IMR-90 (cell line): ENCODE results near the gene ARHGAP10. TPM values are rescaled to one million over a fixed set of nuclear protein-coding genes. Genes with fewer than 3 reads are reported as not detected.

Experiments
- ATAC-seq: fragments of 200-7000 bp; cut with Tn5 transposase; 2 replicates; pipeline ENCODE4 v1.9.1; 2020; ENCODE audit warnings: low read depth, mild to moderate bottlenecking, moderate library complexity
- BruUV-seq: library from RNA; stranded (reverse); fragments of 400-500 nt; replicated peaks from 2 replicates; lab custom pipeline; 2021; lab: Mats Ljungman, UMichigan
- CTCF ChIA-PET: fragments of 300-600 bp; formaldehyde crosslinking; extraction: SDS; loops from one replicate; lab custom pipeline; 2021; ENCODE audit warnings: antibody characterized with exemption; lab: Yijun Ruan, JAX
- POLR2A ChIA-PET: fragments of 300-600 bp; sonication (Branson Sonifier 250); formaldehyde crosslinking; loops from one replicate; lab custom pipeline; 2022; ENCODE audit warnings: antibody characterized with exemption; ENCODE audit not compliant: unreplicated experiment; lab: Charles Lee
- DNase-seq: peaks from one replicate; pipeline ENCODE4 v3.0.0; 2013
- H2AFZ ChIP-seq: replicated peaks from 2 replicates; pipeline ENCODE3; 2013; ENCODE audit warnings: low read length, mild to moderate bottlenecking; ENCODE audit not compliant: poor library complexity
- H2AK5ac ChIP-seq: 2 replicates; pipeline ENCODE4 v1.6.1; 2013; ENCODE audit warnings: low read depth, low read length, inconsistent platforms
- H2AK9ac ChIP-seq: replicated peaks from 2 replicates; pipeline ENCODE3; 2013; ENCODE audit warnings: mild to moderate bottlenecking, low read depth, low read length, moderate library complexity; ENCODE audit not compliant: poor library complexity
- H2BK120ac ChIP-seq: 2 replicates; pipeline ENCODE4 v1.6.1; 2013; ENCODE audit warnings: low read depth, low read length, inconsistent platforms
- H2BK15ac ChIP-seq: 3 replicates; pipeline ENCODE4 v1.6.1; 2013; ENCODE audit warnings: low read depth, low read length, inconsistent platforms
- H2BK20ac ChIP-seq: 2 replicates; pipeline ENCODE4 v1.6.1; 2013; ENCODE audit warnings: low read depth, mild to moderate bottlenecking, inconsistent platforms, low read length, moderate library complexity
- H2BK5ac ChIP-seq: 2 replicates; pipeline ENCODE4 v1.6.1; 2013; ENCODE audit warnings: mild to moderate bottlenecking, low read depth, low read length, inconsistent platforms; ENCODE audit not compliant: poor library complexity, severe bottlenecking
- H3K14ac ChIP-seq: replicated peaks from 2 replicates; pipeline ENCODE4 v1.6.1; 2013; ENCODE audit warnings: low read depth, low read length, inconsistent platforms
- H3K18ac ChIP-seq: 2 replicates; pipeline ENCODE4 v1.6.1; 2013; ENCODE audit warnings: low read depth, low read length, control low read depth
- H3K23ac ChIP-seq: 2 replicates; pipeline ENCODE4 v1.6.1; 2013; ENCODE audit warnings: low read depth, low read length, inconsistent platforms
- H3K27ac ChIP-seq: 2 replicates; pipeline ENCODE4 v1.5.1; 2013; ENCODE audit warnings: mild to moderate bottlenecking, control low read depth, low read length; ENCODE audit not compliant: insufficient read depth
- H3K27me3 ChIP-seq: 2 replicates; pipeline ENCODE4 v1.6.1; 2013; ENCODE audit warnings: low read length; ENCODE audit not compliant: control insufficient read depth, insufficient read depth
- H3K36me3 ChIP-seq: 2 replicates; pipeline ENCODE4 v1.6.1; 2013; ENCODE audit warnings: low read length, mixed read lengths; ENCODE audit not compliant: control insufficient read depth, insufficient read depth
- H3K4ac ChIP-seq: 2 replicates; pipeline ENCODE4 v1.6.1; 2013; ENCODE audit warnings: low read depth, low read length, inconsistent platforms
- H3K4me1 ChIP-seq: 2 replicates; pipeline ENCODE4 v1.6.1; 2013; ENCODE audit warnings: low read length, mixed read lengths; ENCODE audit not compliant: control insufficient read depth, insufficient read depth
- H3K4me2 ChIP-seq: 2 replicates; pipeline ENCODE4 v1.6.1; 2013; ENCODE audit warnings: low read depth, mild to moderate bottlenecking, control low read depth, low read length, moderate library complexity
- H3K4me3 ChIP-seq: 2 replicates; pipeline ENCODE4 v1.5.1; 2013; ENCODE audit warnings: low read depth, mild to moderate bottlenecking, control low read depth, low read length, moderate library complexity; ENCODE audit not compliant: insufficient read depth
- H3K56ac ChIP-seq: 2 replicates; pipeline ENCODE4 v1.6.1; 2013; ENCODE audit warnings: low read length, inconsistent platforms; ENCODE audit not compliant: insufficient read depth; ENCODE audit errors: extremely low read depth
- H3K79me1 ChIP-seq, 2 experiments: 2 replicates each; pipeline ENCODE4 v1.6.1; 2013; ENCODE audit warnings: low read length in 2 of 2, inconsistent platforms in 1 of 2, low read depth in 1 of 2
- H3K9ac ChIP-seq: 2 replicates; pipeline ENCODE4 v1.6.1; 2013; ENCODE audit warnings: low read depth, low read length, control low read depth
- H3K9me1 ChIP-seq: 2 replicates; pipeline ENCODE4 v1.6.1; 2013; ENCODE audit warnings: low read length, inconsistent platforms; ENCODE audit not compliant: insufficient read depth
- H3K9me3 ChIP-seq: 2 replicates; pipeline ENCODE4 v1.6.1; 2013; ENCODE audit warnings: low read length; ENCODE audit not compliant: control insufficient read depth, insufficient read depth
- H4K20me1 ChIP-seq: 2 replicates; pipeline ENCODE4 v1.6.1; 2013; ENCODE audit warnings: low read length, inconsistent platforms; ENCODE audit not compliant: insufficient read depth
- H4K5ac ChIP-seq: 2 replicates; pipeline ENCODE4 v1.6.1; 2013; ENCODE audit warnings: mild to moderate bottlenecking, low read depth, low read length, control low read depth
- H4K8ac ChIP-seq, 2 experiments: 2 replicates each; pipeline ENCODE4 v1.6.1; 2013; ENCODE audit warnings: low read depth in 2 of 2, low read length in 2 of 2, control low read depth in 1 of 2, inconsistent platforms in 1 of 2
- H4K91ac ChIP-seq: 2 replicates; pipeline ENCODE4 v1.6.1; 2013; ENCODE audit warnings: low read depth, low read length, inconsistent platforms; ENCODE audit not compliant: insufficient read depth
- CTCF ChIP-seq: conservative IDR thresholded peaks from 2 replicates; pipeline ENCODE4 v1.5.1; 2012; ENCODE audit warnings: mild to moderate bottlenecking, low read depth, low read length, improper control_type of control experiment
- WGBS, 2 experiments: methylation state at CpG; one replicate each; pipeline versions ENCODE4 v1.1.5 to v1.1.7; 2013; ENCODE audit warnings: missing lambda C conversion rate in 2 of 2; ENCODE audit not compliant: insufficient read length in 1 of 2; ENCODE audit errors: extremely low coverage in 2 of 2; 5-methylcytosine and 5-hydroxymethylcytosine counted together
- dilution Hi-C: fragments of 300-500 bp; cut with HindIII; formaldehyde crosslinking; loops from one replicate; pipeline ENCODE4 v1.14.3; 2018; ENCODE audit warnings: low sequenced_read_pairs; ENCODE audit not compliant: unreplicated experiment
- in situ Hi-C: fragments of 300-500 bp; cut with MboI; formaldehyde crosslinking; loops from 3 replicates; pipeline ENCODE4 v1.14.3; 2019; ENCODE audit warnings: low sequenced_read_pairs, inconsistent platforms, mixed read lengths
- intact Hi-C: fragments of 100-400 bp; cut with micrococcal nuclease; formaldehyde crosslinking; loops from 2 replicates; pipeline ENCODE4 v1.10.0; 2022
- polyA plus RNA-seq, 3 experiments: library from polyadenylated mRNA; depleted of rRNA; stranded (reverse); fragments of >200 nt; gene quantifications; 2 replicates each; pipeline ENCODE4 v1.2.3, GENCODE V29; 2012; ENCODE audit warnings: low replicate concordance in 1 of 3
- total RNA-seq: library from RNA; depleted of rRNA; stranded (reverse); fragments of >200 nt; gene quantifications from 2 replicates; pipeline ENCODE4 v1.2.3, GENCODE V29; 2012

The ARHGAP10 gene
- total and polyA plus RNA-seq, 2 of the 4 experiments (the other 2 are of a cell fraction) = 27.1 to 29.4 TPM

GRCh38 chr4:148034813-148035212 is 302.9 kb downstream of the ARHGAP10 start:
- no peak for TF ChIP-seq CTCF
- H3K9ac ChIP-seq = no peak overlapping the region
- H3K27ac ChIP-seq = no peak overlapping the region
- 0 out of 2 replicates have a peak, but pooled peaks cover 3% of the 10 kb centered on the region for H3K4me1 ChIP-seq
- no peaks in the 10 kb centered on the region for H3K9me3 ChIP-seq
- H3K23ac ChIP-seq = no peak overlapping the region
- ATAC-seq (no peak), DNase-seq (no peak)
- no peak overlapping the region for H2AFZ ChIP-seq
- H2BK20ac ChIP-seq = no peak overlapping the region
- peaks cover 26 to 36% of the 10 kb centered on the region in 2 experiments for H3K79me1 ChIP-seq
- H3K56ac ChIP-seq = no peak overlapping the region
- no CpG with 5 or more reads among the region's 1 CpG for WGBS, 2 experiments
- H4K8ac ChIP-seq = no peak overlapping the region
- H3K27me3 ChIP-seq = no peaks in the 10 kb centered on the region
- no peak overlapping the region for H3K4me2 ChIP-seq
- POLR2A ChIA-PET = no interaction called here
- no peak overlapping the region for H4K5ac ChIP-seq
- no peak overlapping the region for H2AK5ac ChIP-seq
- H3K18ac ChIP-seq = no peak overlapping the region
- no TSS peak for BruUV-seq
- peaks cover 10% of the 10 kb centered on the region for H3K9me1 ChIP-seq
- intact Hi-C loops = no loop called here
- no peak overlapping the region for H4K91ac ChIP-seq
- no peak overlapping the region for H3K14ac ChIP-seq
- CTCF ChIA-PET = interaction anchor here (1.3 kb wide), 1 partner anchor 10 kb away, joined by 5 read pairs; no protein-coding TSS in a partner anchor
- no peaks in the 10 kb centered on the region; the same call in 1 of the 2 replicates for H4K20me1 ChIP-seq
- H3K36me3 ChIP-seq = no peaks in the 10 kb centered on the region
- in situ Hi-C loops = loop anchor here (25.0 kb wide), 1 partner anchor 102 kb away; no protein-coding TSS in a partner anchor
- H3K4ac ChIP-seq = no peak overlapping the region
- no peak overlapping the region for H3K4me3 ChIP-seq
- dilution Hi-C loops = no loop called here
- H2BK5ac ChIP-seq = no peak overlapping the region
- H2BK120ac ChIP-seq = no peak overlapping the region
- H2AK9ac ChIP-seq = no peak overlapping the region
- no peak overlapping the region for H2BK15ac ChIP-seq
